Uterus (tissue), 4 donors: ENCODE measurements around the gene RNF169. TPM values are rescaled to one million over a fixed set of nuclear protein-coding genes. Genes with fewer than 3 reads are reported as not detected.

Experiments
- DNase-seq, 2 donors: peaks; one replicate each; pipeline ENCODE4 v3.0.0-alpha.2; 2019 to 2020
- H3K27ac ChIP-seq, 2 donors: fragments of 200-600 bp; sonication (generic); 1 replicate in 1 of 2; 2 replicates in 1 of 2; pipeline ENCODE4 v1.5.1; 2016 to 2018
- H3K27me3 ChIP-seq, 2 donors: fragments of 200-600 bp; sonication (generic); one replicate each; pipeline ENCODE4 v1.5.1; 2018 to 2019; ENCODE audit warnings: control low read depth in 1 of 2
- H3K36me3 ChIP-seq, 2 donors: fragments of 200-600 bp; sonication (generic); one replicate each; pipeline ENCODE4 v1.5.1; 2019; ENCODE audit warnings: control low read depth in 1 of 2
- H3K4me1 ChIP-seq, 2 donors: fragments of 200-600 bp; sonication (generic); one replicate each; pipeline ENCODE4 v1.5.1; 2018 to 2019; ENCODE audit warnings: control low read depth in 1 of 2
- H3K4me3 ChIP-seq, 2 donors: fragments of 200-600 bp; sonication (generic); 1 replicate in 1 of 2; 2 replicates in 1 of 2; pipeline ENCODE4 v1.5.1; 2018 to 2019; ENCODE audit warnings: mild to moderate bottlenecking in 1 of 2
- H3K9me3 ChIP-seq, 2 donors: fragments of 200-600 bp; sonication (generic); one replicate each; pipeline ENCODE4 v1.5.1; 2019; ENCODE audit warnings: control low read depth in 1 of 2
- CTCF ChIP-seq, 4 experiments: fragments of 200-600 bp in 2 of 4; fragments of 450-650 bp in 2 of 4; sonication (generic) in 2 of 4; IDR thresholded peaks; one replicate each; pipeline ENCODE4 v1.5.1; 2016 to 2019; ENCODE audit warnings: antibody characterized with exemption in 4 of 4, mild to moderate bottlenecking in 2 of 4, moderate library complexity in 1 of 4
- POLR2A ChIP-seq, 2 donors: fragments of 450-650 bp; IDR thresholded peaks; one replicate each; pipeline ENCODE4 v1.6.1; 2016; ENCODE audit warnings: antibody characterized with exemption in 2 of 2, mild to moderate bottlenecking in 1 of 2, moderate library complexity in 1 of 2
- intact Hi-C: fragments of 100-400 bp; cut with DNase I; formaldehyde crosslinking; loops from one replicate; pipeline ENCODE4 v1.15.1; 2023; ENCODE audit warnings: low total_unique reads
- total RNA-seq, 4 donors: library from RNA; depleted of rRNA in 3 of 4; stranded (reverse); fragments of >200 nt in 3 of 4; gene quantifications; one replicate each; pipeline versions ENCODE4 v1.1.0 to v1.2.4, GENCODE V29; 2014 to 2023
- donor health status: DM: yes; HTN: yes; CAD: no.

The RNF169 gene
- total RNA-seq, 4 donors from 2014 or later = 15.0 to 42.4 (median 25.0) TPM

- H3K4me1 ChIP-seq = no peaks in the 10 kb centered on the region
- H3K4me3 ChIP-seq = no peak overlapping the region
- no peak overlapping the region for H3K27ac ChIP-seq
- no peaks in the 10 kb centered on the region for H3K9me3 ChIP-seq
- no peak for TF ChIP-seq POLR2A (IDR thresholded peaks at IDR 0.05)
- no peak for TF ChIP-seq CTCF (IDR thresholded peaks at IDR 0.05)
- no peaks in the 10 kb centered on the region for H3K27me3 ChIP-seq
- intact Hi-C loops = loop anchor here (10.0 kb wide), 1 partner anchor 99 kb away; no protein-coding TSS in a partner anchor
- no peak for DNase-seq
- H3K36me3 ChIP-seq = no peaks in the 10 kb centered on the region
These were observed 35.0 kb upstream of the RNF169 start for GRCh38 chr11:74713686-74714085.

- Histone ChIP-seq H3K27ac (no peak overlapping the region), H3K27me3 (no peaks in the 10 kb centered on the region), H3K9me3 (no peaks in the 10 kb centered on the region), H3K4me1 (no peaks in the 10 kb centered on the region), H3K36me3 (no peaks in the 10 kb centered on the region), H3K4me3 (no peak overlapping the region)
- TF ChIP-seq CTCF (IDR thresholded peaks at IDR 0.05) = no peak
- no peak for TF ChIP-seq POLR2A (IDR thresholded peaks at IDR 0.05)
- intact Hi-C loops = loop anchor here (10.0 kb wide), 1 partner anchor 100 kb away; no protein-coding TSS in a partner anchor
- no peak for DNase-seq
These were observed 33.7 kb upstream of the RNF169 start for GRCh38 chr11:74714904-74715303.

- TF ChIP-seq CTCF (IDR thresholded peaks at IDR 0.05) = no peak
- no peak for TF ChIP-seq POLR2A (IDR thresholded peaks at IDR 0.05)
- Histone ChIP-seq H3K4me3 (no peak overlapping the region), H3K27me3 (no peaks in the 10 kb centered on the region), H3K9me3 (no peaks in the 10 kb centered on the region), H3K27ac (peak overlapping the region; percentile 51 to 63), H3K36me3 (no peaks in the 10 kb centered on the region), H3K4me1 (peaks cover 0 to 12% of the 10 kb centered on the region in 2 donors)
- intact Hi-C loops = loop anchor here (10.0 kb wide), 1 partner anchor 103 kb away; no protein-coding TSS in a partner anchor
- no peak for DNase-seq
These were observed 31.3 kb upstream of the RNF169 start for GRCh38 chr11:74717221-74717969.

GRCh38 chr11:74719011-74719410, 29.6 kb upstream of the RNF169 start:
- Histone ChIP-seq H3K9me3 (no peaks in the 10 kb centered on the region), H3K36me3 (no peaks in the 10 kb centered on the region), H3K27me3 (no peaks in the 10 kb centered on the region), H3K4me3 (no peak overlapping the region), H3K27ac (peak overlapping the region in 1 of 2 donors; percentile 66), H3K4me1 (peaks cover 0 to 12% of the 10 kb centered on the region in 2 donors)
- TF ChIP-seq POLR2A (IDR thresholded peaks at IDR 0.05) (no peak), CTCF (IDR thresholded peaks at IDR 0.05) (no peak)
- intact Hi-C loops = loop anchor here (10.0 kb wide), 1 partner anchor 104 kb away; no protein-coding TSS in a partner anchor
- no peak for DNase-seq
